ENCODE measurements around the gene STK10.

DNA sequence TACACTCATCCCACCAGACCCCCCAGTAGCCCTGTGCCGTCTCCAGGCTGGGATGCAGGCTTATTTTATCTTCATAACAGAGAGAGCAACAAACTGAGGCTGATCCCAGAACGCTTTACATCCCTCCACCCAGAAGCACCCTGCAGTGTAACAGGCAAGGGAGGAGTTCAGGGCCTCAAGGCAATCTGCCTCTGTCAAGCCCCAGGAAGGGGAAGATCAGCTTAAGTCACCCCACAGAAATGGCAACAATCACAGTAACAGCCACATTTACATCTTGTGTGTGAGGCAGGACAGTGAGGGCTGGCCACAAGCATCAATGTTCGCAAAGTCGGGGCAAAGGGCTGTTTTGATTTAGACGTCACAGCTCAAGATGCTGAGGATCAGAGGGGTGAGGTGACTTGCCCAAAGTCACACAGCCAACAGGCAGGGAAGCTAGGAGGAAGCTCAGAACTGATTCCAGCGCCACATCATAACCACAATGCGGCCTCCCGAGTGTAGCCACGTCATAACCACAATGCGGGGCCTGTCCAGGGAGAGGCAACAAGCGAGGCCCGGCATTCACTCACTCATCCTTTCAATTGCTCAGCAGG lies 14.4 kb downstream of the STK10 start:
- TF ChIP-seq CTCF (IDR thresholded peaks at IDR 0.05) (no peak), POLR2A (IDR thresholded peaks at IDR 0.05) (no peak), POLR2AphosphoS5 (IDR thresholded peaks at IDR 0.05) (no peak)

Measured in breast epithelium (tissue), 3 donors.